ENCODE data around the gene IFNL4. TPM values are rescaled to one million over a fixed set of nuclear protein-coding genes. Genes with fewer than 3 reads are reported as not detected.

Gene IFNL4
- total and polyA plus RNA-seq, 10 of the 15 experiments (the other 5 are each of a cell fraction or from before 2014, with no cell fraction given) = not detected

DNA sequence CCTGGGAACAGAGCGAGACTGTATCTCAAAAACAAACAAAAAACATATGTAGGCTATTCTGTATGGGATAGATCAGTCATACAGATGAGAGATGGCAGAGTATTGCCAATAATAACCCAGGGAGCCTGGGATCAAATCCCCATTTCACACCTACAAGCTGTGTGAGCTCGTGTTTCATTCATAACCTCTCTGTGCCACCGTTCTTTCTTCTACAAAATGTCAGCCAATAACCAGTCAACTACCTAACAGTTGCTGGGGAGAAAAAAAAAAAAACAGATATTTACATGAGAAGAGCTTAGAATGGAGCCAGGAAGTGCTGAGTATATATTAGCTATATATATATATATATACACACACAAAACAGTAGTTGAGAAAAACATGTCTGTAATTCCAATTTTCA is 13.0 kb upstream of the IFNL4 start:
- ChIA-PET SMC1A (ENCODE audit: uncharacterized antibody, unreplicated experiment) (no interaction called here), CTCF (no interaction called here), RAD21 (ENCODE audit: unreplicated experiment) (no interaction called here), POLR2A (interaction anchor here (0.6 kb wide), 2 partner anchors 39 to 929 kb away, joined by 3 read pairs; no protein-coding TSS in a partner anchor)
- no peak overlapping the region for H2AFZ ChIP-seq (ENCODE audit: control insufficient read depth, low read depth, low read length)
- H3K27ac ChIP-seq (ENCODE audit: control insufficient read depth, insufficient read depth) = no peak overlapping the region
- no peaks in the 10 kb centered on the region for H3K4me1 ChIP-seq (ENCODE audit: control insufficient read depth, insufficient read depth, low read length)
- FAIRE-seq (no peak), ATAC-seq (no peak), DNase-seq (ENCODE audit: low read depth, low spot score) (no peak)
- no peaks in the 10 kb centered on the region for H4K20me1 ChIP-seq (ENCODE audit: control insufficient read depth, insufficient read depth)
- H3K79me2 ChIP-seq (ENCODE audit: control insufficient read depth, insufficient read depth, low read length) = no peaks in the 10 kb centered on the region
- no peak overlapping the region for H3K4me3 ChIP-seq
- TF ChIP-seq, protein P1, sequence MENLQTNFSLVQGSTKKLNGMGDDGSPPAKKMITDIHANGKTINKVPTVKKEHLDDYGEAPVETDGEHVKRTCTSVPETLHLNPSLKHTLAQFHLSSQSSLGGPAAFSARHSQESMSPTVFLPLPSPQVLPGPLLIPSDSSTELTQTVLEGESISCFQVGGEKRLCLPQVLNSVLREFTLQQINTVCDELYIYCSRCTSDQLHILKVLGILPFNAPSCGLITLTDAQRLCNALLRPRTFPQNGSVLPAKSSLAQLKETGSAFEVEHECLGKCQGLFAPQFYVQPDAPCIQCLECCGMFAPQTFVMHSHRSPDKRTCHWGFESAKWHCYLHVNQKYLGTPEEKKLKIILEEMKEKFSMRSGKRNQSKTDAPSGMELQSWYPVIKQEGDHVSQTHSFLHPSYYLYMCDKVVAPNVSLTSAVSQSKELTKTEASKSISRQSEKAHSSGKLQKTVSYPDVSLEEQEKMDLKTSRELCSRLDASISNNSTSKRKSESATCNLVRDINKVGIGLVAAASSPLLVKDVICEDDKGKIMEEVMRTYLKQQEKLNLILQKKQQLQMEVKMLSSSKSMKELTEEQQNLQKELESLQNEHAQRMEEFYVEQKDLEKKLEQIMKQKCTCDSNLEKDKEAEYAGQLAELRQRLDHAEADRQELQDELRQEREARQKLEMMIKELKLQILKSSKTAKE (IDR thresholded peaks at IDR 0.05; ENCODE audit: low read depth, poor library complexity, severe bottlenecking) = no peak
- TF ChIP-seq NFYB (IDR thresholded peaks at IDR 0.05; ENCODE audit: insufficient read depth, low read depth, low read length) = no peak
- peak; percentile 30; the same call in 1 of the 2 replicates for TF ChIP-seq RFX5 (IDR thresholded peaks at IDR 0.05; ENCODE audit: low read depth, low read length)
- TF ChIP-seq CBX3 (IDR thresholded peaks at IDR 0.05; ENCODE audit: borderline replicate concordance, low read depth) = no peak
- no peak for TF ChIP-seq JUNB (IDR thresholded peaks at IDR 0.05)
- no TSS peak for BruUV-seq (replicated peaks)
- no peaks in the 10 kb centered on the region for H3K36me3 ChIP-seq (ENCODE audit: control insufficient read depth in 2 of 2, insufficient read depth in 2 of 2, low read length in 1 of 2)
- WGBS (ENCODE audit: insufficient coverage, insufficient replicate concordance, low lambda C conversion rate, missing lambda C conversion rate) = 2% methylated on average over 3 of the region's 3 CpGs
- in situ Hi-C loops (cut with MboI) = no loop called here
- no peak overlapping the region for H3K9ac ChIP-seq (ENCODE audit: control insufficient read depth, insufficient read depth, low read length)
- no peaks in the 10 kb centered on the region for H3K9me3 ChIP-seq (replicated peaks; ENCODE audit: control insufficient read depth, insufficient read depth, low read length)
- intact Hi-C loops (cut with micrococcal nuclease; ENCODE audit: unreplicated experiment) = no loop called here
- no peak overlapping the region for H3K4me2 ChIP-seq (ENCODE audit: control insufficient read depth, insufficient read depth)
- peaks cover 0 to 3% of the 10 kb centered on the region in 2 experiments; a peak in 3 of 4 replicates for H3K27me3 ChIP-seq (replicated peaks in 1 of 2; ENCODE audit: control insufficient read depth in 2 of 2, insufficient read depth in 2 of 2, low read length in 1 of 2)

DNA sequence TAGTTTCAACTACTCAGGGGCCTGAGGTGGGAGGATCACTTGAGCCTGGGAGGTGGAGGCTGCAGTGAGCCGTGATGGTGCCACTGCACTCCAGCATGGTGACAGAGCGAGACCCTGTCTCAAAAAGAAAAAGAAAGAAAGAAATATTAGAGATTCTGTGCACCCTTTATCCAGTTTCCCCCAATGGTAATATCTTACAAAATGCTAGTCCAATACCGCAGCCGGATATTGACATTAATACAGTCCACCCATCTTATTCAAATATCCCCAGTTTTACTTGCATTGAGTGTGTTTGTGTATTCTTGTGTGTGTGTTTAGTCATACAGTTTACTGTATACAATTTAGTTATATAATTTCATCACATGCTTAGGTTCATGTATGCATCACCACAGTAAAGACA is 8.6 kb upstream of the IFNL4 start:
- ChIA-PET POLR2A (no interaction called here), RAD21 (ENCODE audit: unreplicated experiment) (no interaction called here), SMC1A (ENCODE audit: uncharacterized antibody, unreplicated experiment) (no interaction called here), CTCF (no interaction called here)
- intact Hi-C loops (cut with micrococcal nuclease; ENCODE audit: unreplicated experiment) (no loop called here), in situ Hi-C loops (cut with MboI) (no loop called here)
- Histone ChIP-seq H3K36me3 (ENCODE audit: control insufficient read depth in 2 of 2, insufficient read depth in 2 of 2, low read length in 1 of 2) (no peaks in the 10 kb centered on the region), H3K79me2 (ENCODE audit: control insufficient read depth, insufficient read depth, low read length) (no peaks in the 10 kb centered on the region), H3K4me3 (no peak overlapping the region), H3K27me3 (replicated peaks in 1 of 2; ENCODE audit: control insufficient read depth in 2 of 2, insufficient read depth in 2 of 2, low read length in 1 of 2) (peaks cover 0 to 2% of the 10 kb centered on the region in 2 experiments; a peak in 3 of 4 replicates), H3K9me3 (replicated peaks; ENCODE audit: control insufficient read depth, insufficient read depth, low read length) (no peaks in the 10 kb centered on the region), H3K4me2 (ENCODE audit: control insufficient read depth, insufficient read depth) (no peak overlapping the region), H3K27ac (ENCODE audit: control insufficient read depth, insufficient read depth) (no peak overlapping the region), H2AFZ (ENCODE audit: control insufficient read depth, low read depth, low read length) (no peak overlapping the region), H3K4me1 (ENCODE audit: control insufficient read depth, insufficient read depth, low read length) (no peaks in the 10 kb centered on the region), H3K9ac (ENCODE audit: control insufficient read depth, insufficient read depth, low read length) (no peak overlapping the region), H4K20me1 (ENCODE audit: control insufficient read depth, insufficient read depth) (no peaks in the 10 kb centered on the region)
- WGBS (ENCODE audit: insufficient coverage, insufficient replicate concordance, low lambda C conversion rate, missing lambda C conversion rate) = 69% methylated on average over 4 of the region's 4 CpGs
- DNase-seq (ENCODE audit: low read depth, low spot score) = no peak
- FAIRE-seq = no peak
- BruUV-seq (replicated peaks) = no TSS peak
- no peak for ATAC-seq
- TF ChIP-seq NR2C2 (IDR thresholded peaks at IDR 0.05; ENCODE audit: borderline replicate concordance, control insufficient read depth, insufficient read length, low read depth) (no peak), CBX3 (IDR thresholded peaks at IDR 0.05; ENCODE audit: borderline replicate concordance, low read depth) (no peak), CEBPB (IDR thresholded peaks at IDR 0.05; ENCODE audit: borderline replicate concordance in 1 of 2, low read depth in 2 of 2, low read length in 2 of 2) (no peak)
- TF ChIP-seq, protein P2, sequence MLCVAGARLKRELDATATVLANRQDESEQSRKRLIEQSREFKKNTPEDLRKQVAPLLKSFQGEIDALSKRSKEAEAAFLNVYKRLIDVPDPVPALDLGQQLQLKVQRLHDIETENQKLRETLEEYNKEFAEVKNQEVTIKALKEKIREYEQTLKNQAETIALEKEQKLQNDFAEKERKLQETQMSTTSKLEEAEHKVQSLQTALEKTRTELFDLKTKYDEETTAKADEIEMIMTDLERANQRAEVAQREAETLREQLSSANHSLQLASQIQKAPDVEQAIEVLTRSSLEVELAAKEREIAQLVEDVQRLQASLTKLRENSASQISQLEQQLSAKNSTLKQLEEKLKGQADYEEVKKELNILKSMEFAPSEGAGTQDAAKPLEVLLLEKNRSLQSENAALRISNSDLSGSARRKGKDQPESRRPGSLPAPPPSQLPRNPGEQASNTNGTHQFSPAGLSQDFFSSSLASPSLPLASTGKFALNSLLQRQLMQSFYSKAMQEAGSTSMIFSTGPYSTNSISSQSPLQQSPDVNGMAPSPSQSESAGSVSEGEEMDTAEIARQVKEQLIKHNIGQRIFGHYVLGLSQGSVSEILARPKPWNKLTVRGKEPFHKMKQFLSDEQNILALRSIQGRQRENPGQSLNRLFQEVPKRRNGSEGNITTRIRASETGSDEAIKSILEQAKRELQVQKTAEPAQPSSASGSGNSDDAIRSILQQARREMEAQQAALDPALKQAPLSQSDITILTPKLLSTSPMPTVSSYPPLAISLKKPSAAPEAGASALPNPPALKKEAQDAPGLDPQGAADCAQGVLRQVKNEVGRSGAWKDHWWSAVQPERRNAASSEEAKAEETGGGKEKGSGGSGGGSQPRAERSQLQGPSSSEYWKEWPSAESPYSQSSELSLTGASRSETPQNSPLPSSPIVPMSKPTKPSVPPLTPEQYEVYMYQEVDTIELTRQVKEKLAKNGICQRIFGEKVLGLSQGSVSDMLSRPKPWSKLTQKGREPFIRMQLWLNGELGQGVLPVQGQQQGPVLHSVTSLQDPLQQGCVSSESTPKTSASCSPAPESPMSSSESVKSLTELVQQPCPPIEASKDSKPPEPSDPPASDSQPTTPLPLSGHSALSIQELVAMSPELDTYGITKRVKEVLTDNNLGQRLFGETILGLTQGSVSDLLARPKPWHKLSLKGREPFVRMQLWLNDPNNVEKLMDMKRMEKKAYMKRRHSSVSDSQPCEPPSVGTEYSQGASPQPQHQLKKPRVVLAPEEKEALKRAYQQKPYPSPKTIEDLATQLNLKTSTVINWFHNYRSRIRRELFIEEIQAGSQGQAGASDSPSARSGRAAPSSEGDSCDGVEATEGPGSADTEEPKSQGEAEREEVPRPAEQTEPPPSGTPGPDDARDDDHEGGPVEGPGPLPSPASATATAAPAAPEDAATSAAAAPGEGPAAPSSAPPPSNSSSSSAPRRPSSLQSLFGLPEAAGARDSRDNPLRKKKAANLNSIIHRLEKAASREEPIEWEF (IDR thresholded peaks at IDR 0.05; ENCODE audit: insufficient replicate concordance, low read depth, low read length) = no peak
